ENCODE results near the gene BBX.

The BBX gene

DNA sequence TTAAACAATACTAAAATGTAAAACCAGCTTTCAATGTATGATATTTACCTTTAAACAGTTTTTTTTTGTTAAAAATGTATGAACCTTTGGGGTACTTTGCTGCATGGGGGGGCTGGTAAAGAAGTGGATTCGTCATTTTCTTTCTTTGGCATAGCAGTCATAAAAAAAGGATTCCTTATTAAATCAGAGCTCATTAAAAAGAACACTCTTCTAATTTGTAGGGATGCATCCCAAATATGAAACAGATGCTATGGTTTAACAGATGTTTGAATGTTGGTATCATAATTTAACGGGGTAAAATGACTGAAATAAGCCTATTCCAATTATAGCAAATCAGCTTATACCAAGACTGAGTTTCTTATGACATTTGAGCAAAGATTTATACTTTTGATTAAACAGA, 234.4 kb downstream of the BBX start:
- no peak for TF ChIP-seq NFIC (IDR thresholded peaks at IDR 0.05)
- no peak for TF ChIP-seq TAF1 (IDR thresholded peaks at IDR 0.05; ENCODE audit: low read depth)
- no peak for TF ChIP-seq FOXM1 (IDR thresholded peaks at IDR 0.05; ENCODE audit: borderline replicate concordance, low read depth)

DNA sequence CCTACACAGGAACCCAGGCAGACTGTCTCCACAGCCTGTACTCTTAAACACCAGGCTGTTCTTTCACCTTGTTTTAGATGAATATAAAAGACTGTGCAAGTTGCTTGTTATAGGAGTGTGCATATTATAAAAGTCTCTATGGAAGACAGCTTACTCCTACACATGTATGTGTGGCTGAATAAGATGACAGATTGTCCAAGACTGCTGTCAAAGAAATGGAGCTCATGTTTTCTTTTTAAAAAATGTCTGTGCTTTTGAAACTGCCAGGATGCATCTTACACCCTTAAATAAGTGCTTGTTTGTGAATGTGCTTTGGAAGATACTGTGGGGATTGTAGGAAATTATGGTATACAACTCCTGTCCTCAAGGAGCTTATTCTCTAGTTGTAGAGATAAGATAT, 237.4 kb downstream of the BBX start:
- TF ChIP-seq TCF12 (IDR thresholded peaks at IDR 0.05; ENCODE audit: low read depth) (no peak), CEBPB (IDR thresholded peaks at IDR 0.05) (no peak), TEAD4 (IDR thresholded peaks at IDR 0.05) (no peak), FOXM1 (IDR thresholded peaks at IDR 0.05; ENCODE audit: borderline replicate concordance, low read depth) (no peak), EGR1 (IDR thresholded peaks at IDR 0.05) (no peak), RAD21 (IDR thresholded peaks at IDR 0.05; ENCODE audit: low read depth) (no peak), CREB1 (IDR thresholded peaks at IDR 0.05; ENCODE audit: low read depth) (no peak), YY1 (IDR thresholded peaks at IDR 0.05; ENCODE audit: low read depth) (no peak), ZBTB7A (IDR thresholded peaks at IDR 0.05; ENCODE audit: low read depth) (no peak), EP300 (IDR thresholded peaks at IDR 0.05; ENCODE audit: borderline replicate concordance) (no peak), TAF1 (IDR thresholded peaks at IDR 0.05; ENCODE audit: low read depth) (no peak), USF1 (IDR thresholded peaks at IDR 0.05) (no peak)
- TF ChIP-seq, protein P1, sequence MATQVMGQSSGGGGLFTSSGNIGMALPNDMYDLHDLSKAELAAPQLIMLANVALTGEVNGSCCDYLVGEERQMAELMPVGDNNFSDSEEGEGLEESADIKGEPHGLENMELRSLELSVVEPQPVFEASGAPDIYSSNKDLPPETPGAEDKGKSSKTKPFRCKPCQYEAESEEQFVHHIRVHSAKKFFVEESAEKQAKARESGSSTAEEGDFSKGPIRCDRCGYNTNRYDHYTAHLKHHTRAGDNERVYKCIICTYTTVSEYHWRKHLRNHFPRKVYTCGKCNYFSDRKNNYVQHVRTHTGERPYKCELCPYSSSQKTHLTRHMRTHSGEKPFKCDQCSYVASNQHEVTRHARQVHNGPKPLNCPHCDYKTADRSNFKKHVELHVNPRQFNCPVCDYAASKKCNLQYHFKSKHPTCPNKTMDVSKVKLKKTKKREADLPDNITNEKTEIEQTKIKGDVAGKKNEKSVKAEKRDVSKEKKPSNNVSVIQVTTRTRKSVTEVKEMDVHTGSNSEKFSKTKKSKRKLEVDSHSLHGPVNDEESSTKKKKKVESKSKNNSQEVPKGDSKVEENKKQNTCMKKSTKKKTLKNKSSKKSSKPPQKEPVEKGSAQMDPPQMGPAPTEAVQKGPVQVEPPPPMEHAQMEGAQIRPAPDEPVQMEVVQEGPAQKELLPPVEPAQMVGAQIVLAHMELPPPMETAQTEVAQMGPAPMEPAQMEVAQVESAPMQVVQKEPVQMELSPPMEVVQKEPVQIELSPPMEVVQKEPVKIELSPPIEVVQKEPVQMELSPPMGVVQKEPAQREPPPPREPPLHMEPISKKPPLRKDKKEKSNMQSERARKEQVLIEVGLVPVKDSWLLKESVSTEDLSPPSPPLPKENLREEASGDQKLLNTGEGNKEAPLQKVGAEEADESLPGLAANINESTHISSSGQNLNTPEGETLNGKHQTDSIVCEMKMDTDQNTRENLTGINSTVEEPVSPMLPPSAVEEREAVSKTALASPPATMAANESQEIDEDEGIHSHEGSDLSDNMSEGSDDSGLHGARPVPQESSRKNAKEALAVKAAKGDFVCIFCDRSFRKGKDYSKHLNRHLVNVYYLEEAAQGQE (IDR thresholded peaks at IDR 0.05; ENCODE audit: low read depth), result no peak
- TF ChIP-seq, protein P2, sequence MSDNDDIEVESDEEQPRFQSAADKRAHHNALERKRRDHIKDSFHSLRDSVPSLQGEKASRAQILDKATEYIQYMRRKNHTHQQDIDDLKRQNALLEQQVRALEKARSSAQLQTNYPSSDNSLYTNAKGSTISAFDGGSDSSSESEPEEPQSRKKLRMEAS (IDR thresholded peaks at IDR 0.05), result no peak

DNA sequence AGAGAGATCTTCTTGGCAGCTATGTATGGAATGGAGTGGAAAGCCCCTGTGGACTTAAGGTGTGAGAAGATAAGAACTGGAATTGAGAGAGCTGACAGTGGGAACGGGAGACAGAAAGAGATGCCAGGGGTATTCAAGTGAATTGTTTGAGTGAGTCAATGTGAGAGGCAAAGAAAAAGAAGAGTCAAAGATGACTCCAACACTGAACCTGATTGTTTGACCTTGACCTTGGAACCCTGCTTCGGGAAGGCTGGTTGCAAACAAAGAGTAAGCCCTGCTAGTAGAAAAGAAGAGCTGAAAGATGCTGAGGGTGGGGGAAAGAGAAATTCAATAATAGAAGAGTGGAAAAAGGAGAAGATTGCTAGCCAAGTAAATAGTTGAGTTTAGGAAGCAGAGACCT, 238.6 kb downstream of the BBX start:
- TF ChIP-seq EGR1 (IDR thresholded peaks at IDR 0.05) (no peak), EP300 (IDR thresholded peaks at IDR 0.05; ENCODE audit: borderline replicate concordance) (no peak), NFIC (IDR thresholded peaks at IDR 0.05) (no peak)
- TF ChIP-seq, protein P2 (IDR thresholded peaks at IDR 0.05), result no peak

DNA sequence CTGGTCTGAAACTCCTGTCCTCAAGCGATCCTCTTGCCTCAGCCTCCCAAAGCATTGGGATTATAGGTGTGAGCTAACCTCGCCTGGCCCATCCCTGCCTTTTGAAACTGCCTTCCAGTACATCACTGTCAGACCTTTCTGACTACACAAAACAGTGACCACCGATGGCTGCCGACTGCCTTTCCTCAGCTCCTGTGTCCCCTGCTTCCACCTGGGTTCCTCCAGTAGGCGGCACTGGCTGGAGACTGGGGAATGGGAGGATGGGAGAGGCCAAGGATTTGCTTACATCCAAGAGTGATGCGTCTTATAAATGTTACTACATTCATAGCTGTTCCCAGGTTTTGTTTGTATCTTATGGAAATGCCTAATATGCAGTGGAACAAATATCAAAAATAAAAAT, 242.8 kb downstream of the BBX start:
- TF ChIP-seq, protein P2 (IDR thresholded peaks at IDR 0.05), result no peak
- TF ChIP-seq USF1 (IDR thresholded peaks at IDR 0.05), result no peak
- TF ChIP-seq EP300 (IDR thresholded peaks at IDR 0.05; ENCODE audit: borderline replicate concordance), result no peak
- no peak for TF ChIP-seq ZBTB7A (IDR thresholded peaks at IDR 0.05; ENCODE audit: low read depth)
- no peak for TF ChIP-seq TCF12 (IDR thresholded peaks at IDR 0.05; ENCODE audit: low read depth)
- no peak for TF ChIP-seq CEBPB (IDR thresholded peaks at IDR 0.05)
- no peak for TF ChIP-seq NFIC (IDR thresholded peaks at IDR 0.05)
- TF ChIP-seq RAD21 (IDR thresholded peaks at IDR 0.05; ENCODE audit: low read depth), result no peak
- no peak for TF ChIP-seq TAF1 (IDR thresholded peaks at IDR 0.05; ENCODE audit: low read depth)
- no peak for TF ChIP-seq CREB1 (IDR thresholded peaks at IDR 0.05; ENCODE audit: low read depth)
- TF ChIP-seq, protein P1 (IDR thresholded peaks at IDR 0.05; ENCODE audit: low read depth), result no peak
- TF ChIP-seq YY1 (IDR thresholded peaks at IDR 0.05; ENCODE audit: low read depth), result no peak
- no peak for TF ChIP-seq TEAD4 (IDR thresholded peaks at IDR 0.05)

DNA sequence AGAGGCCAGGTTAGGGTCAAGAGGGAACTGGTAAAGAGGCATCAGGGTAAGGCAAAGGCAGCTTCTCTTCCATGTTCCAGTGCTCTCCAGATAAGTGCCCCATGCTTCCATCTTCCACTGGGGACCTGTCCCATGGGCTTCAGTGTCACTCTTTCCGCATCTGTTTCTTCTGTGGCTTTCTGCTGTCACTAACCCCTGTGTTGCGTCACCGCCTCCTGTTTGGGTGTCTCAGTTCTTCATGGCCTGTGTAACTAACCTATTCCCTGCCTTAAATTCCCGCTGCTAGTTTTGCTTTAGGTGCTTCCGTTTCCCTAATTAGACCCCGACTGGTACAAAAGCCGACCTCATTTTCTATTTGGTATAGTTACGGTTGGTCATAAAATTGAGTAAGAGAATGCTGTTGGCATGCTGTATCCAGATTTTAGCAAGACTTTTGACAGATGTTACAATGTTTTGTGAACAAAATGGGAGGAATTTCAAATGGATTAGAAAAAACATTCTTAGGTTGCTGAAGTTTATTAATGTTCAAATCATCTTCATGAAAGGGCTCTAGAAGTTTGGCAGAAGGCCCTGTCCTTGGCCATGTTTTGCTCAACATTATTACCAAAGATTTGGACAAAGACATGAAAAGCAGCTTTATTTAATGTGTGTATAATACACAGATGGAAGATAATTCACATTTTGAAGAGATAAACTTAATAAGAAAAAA, 245.3 kb downstream of the BBX start:
- TF ChIP-seq TAF1 (IDR thresholded peaks at IDR 0.05; ENCODE audit: low read depth), result no peak
- TF ChIP-seq ZBTB7A (IDR thresholded peaks at IDR 0.05; ENCODE audit: low read depth), result no peak
- TF ChIP-seq CEBPB (IDR thresholded peaks at IDR 0.05), result no peak
- no peak for TF ChIP-seq CREB1 (IDR thresholded peaks at IDR 0.05; ENCODE audit: low read depth)

GRCh38 chr3:107769882-107770281, 247.1 kb downstream of the BBX start:
- TF ChIP-seq FOXM1 (IDR thresholded peaks at IDR 0.05; ENCODE audit: borderline replicate concordance, low read depth), result no peak
- TF ChIP-seq CEBPB (IDR thresholded peaks at IDR 0.05), result no peak
- no peak for TF ChIP-seq CREB1 (IDR thresholded peaks at IDR 0.05; ENCODE audit: low read depth)
- no peak for TF ChIP-seq EGR1 (IDR thresholded peaks at IDR 0.05)
- no peak for TF ChIP-seq ZBTB7A (IDR thresholded peaks at IDR 0.05; ENCODE audit: low read depth)
- TF ChIP-seq TCF12 (IDR thresholded peaks at IDR 0.05; ENCODE audit: low read depth), result no peak
- TF ChIP-seq, protein P1 (IDR thresholded peaks at IDR 0.05; ENCODE audit: low read depth), result no peak
- no peak for TF ChIP-seq NFIC (IDR thresholded peaks at IDR 0.05)
- no peak for TF ChIP-seq EP300 (IDR thresholded peaks at IDR 0.05; ENCODE audit: borderline replicate concordance)
- no peak for TF ChIP-seq USF1 (IDR thresholded peaks at IDR 0.05)
- no peak for TF ChIP-seq YY1 (IDR thresholded peaks at IDR 0.05; ENCODE audit: low read depth)
- TF ChIP-seq RAD21 (IDR thresholded peaks at IDR 0.05; ENCODE audit: low read depth), result no peak
- no peak for TF ChIP-seq TEAD4 (IDR thresholded peaks at IDR 0.05)
- TF ChIP-seq TAF1 (IDR thresholded peaks at IDR 0.05; ENCODE audit: low read depth), result no peak
- TF ChIP-seq, protein P2 (IDR thresholded peaks at IDR 0.05), result no peak
